ENCODE results near the gene FAM9A.
"Not testable (repeated sequence)": the region's sequence is repeated elsewhere in the genome, so short reads cannot be mapped to it uniquely, and the experiment has no call there.

The FAM9A gene

DNA sequence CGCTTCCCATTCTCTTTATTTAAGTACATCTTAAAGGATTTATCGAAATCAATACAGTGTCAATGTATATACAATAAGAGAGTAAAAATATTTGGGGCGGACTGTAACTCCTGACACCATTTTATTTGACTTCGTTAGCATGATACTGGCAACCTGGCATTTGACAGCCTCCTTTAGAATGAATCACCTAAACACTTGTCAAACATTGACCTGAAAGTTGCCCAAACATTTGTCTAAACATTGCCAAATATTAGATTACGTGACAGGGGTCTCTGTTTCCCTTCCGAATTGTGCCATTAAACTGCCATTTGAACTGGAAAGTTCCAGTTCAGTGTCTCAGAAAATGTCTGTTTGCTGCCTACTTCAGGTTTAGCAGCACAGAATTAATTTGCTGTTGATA is 20.8 kb upstream of the FAM9A start:
- no peak for TF ChIP-seq POLR2A (IDR thresholded peaks at IDR 0.05; ENCODE audit: low read depth, low read length)
- FAIRE-seq (no peak), DNase-seq (ENCODE audit: insufficient read length, low spot score) (no peak)

DNA sequence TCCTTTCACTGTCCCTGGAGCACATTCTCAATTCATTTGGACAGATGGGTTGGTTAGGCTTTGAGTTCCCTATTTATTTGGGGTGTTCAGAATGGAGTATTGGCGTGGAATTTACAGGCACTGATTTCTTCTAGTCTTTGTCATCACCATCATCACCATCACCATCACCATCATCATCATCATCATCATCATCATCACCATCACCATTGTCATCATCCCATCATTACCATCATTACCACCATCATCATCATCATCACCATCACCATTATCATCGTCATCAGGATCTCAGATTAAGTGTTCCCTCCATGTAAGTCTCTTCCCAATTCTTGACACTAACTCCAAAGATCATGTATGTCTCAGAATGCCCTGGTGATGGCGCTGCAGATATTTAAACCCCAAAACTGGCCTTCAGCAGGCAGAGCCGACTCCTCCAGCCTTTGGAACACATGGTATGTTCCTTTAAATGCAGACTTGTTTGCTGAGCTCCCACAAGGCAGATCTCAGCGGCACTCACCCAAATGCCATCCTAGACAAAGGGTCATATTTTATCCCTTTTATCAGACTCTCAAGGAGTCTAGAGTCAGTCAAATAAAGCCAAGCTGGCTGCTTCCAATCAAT is 19.8 kb upstream of the FAM9A start:
- no peak for FAIRE-seq

DNA sequence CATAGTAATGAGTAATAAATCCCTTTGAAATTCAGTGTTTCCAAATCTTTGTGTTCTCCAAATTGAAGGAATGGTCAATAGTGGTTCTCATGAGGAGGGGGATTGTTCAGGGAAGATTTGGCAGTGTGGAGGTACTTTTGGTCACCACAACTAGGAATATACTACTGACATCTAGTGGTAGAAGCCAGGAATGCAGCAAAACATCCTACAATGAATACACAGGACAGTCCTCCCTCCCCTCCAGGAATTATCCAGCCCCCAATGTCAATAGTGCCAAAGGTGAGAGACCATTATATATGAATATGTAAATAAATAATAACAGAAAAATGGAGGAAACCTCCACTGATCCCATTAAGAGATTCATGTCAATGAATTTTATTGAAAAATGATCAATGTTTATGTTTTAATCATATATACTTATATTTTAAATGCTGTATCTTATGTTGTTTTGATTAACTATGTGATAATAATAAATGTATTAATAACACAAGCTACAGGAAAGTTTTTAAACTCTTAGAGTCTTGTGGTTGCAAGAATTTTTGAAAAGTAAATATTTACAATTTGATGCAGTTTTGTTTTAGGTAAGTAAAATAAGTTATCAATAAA is 14.4 kb upstream of the FAM9A start:
- TF ChIP-seq POLR2A (IDR thresholded peaks at IDR 0.05; ENCODE audit: low read depth, low read length) = no peak
- FAIRE-seq = no peak
- DNase-seq (ENCODE audit: insufficient read length, low spot score) = peak; percentile 1

More for the DNA sequence above, 19.8 kb upstream of the FAM9A start:
- no peak for TF ChIP-seq POLR2A (IDR thresholded peaks at IDR 0.05; ENCODE audit: low read depth, low read length)
- DNase-seq (ENCODE audit: insufficient read length, low spot score) = no peak

DNA sequence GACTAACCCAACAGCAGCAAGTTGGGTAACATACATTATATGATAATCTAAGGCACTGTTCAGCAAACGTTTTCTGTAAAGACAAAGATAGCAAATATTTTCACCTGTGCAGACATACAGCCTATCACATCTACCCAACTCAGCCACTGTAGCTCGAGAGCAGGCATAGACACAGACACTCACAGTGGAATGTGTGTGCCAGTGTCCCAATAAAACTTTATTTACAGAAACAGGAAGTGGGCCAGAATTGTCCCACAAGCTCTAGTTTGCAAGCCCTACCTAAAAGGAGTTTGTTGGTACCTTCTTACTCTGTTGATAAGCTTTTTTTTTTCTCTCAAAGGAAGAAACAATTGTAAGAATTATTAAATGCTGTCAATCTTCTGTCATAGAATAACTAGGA is 11.9 kb upstream of the FAM9A start:
- no peak for FAIRE-seq
- no peak for TF ChIP-seq POLR2A (IDR thresholded peaks at IDR 0.05; ENCODE audit: low read depth, low read length)
- no peak for DNase-seq (ENCODE audit: insufficient read length, low spot score)

DNA sequence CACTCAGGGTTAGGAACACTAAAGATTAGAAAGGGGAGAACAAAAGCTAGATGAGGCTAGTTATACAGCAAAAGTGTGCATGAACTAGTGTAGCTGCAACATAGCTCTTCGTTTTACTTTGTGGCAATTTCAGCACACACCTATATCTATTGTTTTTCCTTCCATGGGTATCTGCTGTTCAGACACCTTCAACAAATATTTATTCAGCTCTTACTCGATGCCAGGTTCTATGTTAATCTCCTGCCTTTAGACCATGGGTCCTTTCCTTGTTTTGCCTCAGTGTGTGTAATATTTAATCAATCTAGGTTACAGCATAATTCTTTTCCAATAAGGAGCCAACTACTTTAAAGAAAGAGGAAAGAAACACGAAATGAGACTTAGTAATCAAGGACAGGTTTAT is 10.4 kb upstream of the FAM9A start:
- no peak for FAIRE-seq
- no peak for TF ChIP-seq POLR2A (IDR thresholded peaks at IDR 0.05; ENCODE audit: low read depth, low read length)
- no peak for DNase-seq (ENCODE audit: insufficient read length, low spot score)

DNA sequence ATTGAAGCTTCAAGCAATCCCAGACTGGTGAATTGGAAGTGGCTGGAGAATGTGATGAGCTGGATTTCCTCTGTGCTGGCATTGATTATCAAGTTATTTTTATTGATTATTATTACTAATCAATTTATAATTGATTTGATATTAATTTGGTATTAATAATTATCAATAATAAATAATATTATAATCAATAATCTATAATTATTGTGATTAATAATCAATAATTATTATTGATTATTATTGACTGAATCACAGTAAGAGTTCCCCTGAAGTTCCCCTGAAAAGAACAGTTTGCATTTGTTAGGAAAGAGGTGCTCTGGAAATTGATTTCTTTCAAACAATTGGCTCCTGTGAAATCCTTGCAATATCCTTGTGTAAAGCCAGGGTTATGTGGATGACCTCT is 7.5 kb upstream of the FAM9A start:
- no peak for DNase-seq (ENCODE audit: insufficient read length, low spot score)
- FAIRE-seq = no peak
- no peak for TF ChIP-seq POLR2A (IDR thresholded peaks at IDR 0.05; ENCODE audit: low read depth, low read length)

DNA sequence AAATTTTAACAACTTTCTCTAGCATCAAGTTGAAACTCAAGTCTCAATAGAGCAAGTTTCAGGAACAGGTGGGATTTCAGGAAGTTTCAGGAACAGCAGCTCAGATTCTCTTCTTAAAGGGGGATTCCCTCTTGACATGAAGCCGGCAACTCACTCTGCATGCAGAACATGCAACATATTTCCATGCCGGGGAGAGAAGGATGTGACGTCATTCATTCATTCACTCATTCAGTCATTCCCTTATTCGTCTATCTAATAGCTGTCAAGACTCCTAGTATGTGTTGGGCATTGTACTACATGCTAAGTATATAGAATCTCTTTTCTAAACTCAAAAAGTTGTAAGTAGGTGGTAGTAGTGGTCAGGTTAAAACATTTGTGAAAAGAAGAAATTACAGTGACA is 4.8 kb upstream of the FAM9A start:
- FAIRE-seq = no peak
- no peak for TF ChIP-seq POLR2A (IDR thresholded peaks at IDR 0.05; ENCODE audit: low read depth, low read length)
- DNase-seq (ENCODE audit: insufficient read length, low spot score) = no peak

DNA sequence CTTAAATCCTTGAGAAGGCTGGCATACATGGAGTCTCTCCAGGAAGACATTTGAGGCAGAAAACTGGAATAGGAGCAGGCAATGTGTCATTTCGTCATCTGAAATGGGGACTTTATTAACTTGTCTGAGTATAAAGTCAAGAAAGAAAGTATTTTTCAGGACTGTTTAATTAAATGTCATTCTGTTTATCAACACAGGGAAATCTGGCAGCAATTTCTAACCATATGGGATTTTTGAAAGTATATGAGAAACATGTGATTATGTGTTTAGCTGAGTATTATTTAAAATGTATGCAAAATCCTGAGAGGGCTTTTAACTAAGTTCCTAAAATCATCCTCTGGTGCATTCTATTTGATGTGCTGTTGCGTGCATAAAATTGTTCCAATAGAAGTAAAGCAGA is 3.9 kb upstream of the FAM9A start:
- TF ChIP-seq POLR2A (IDR thresholded peaks at IDR 0.05; ENCODE audit: low read depth, low read length) = no peak
- FAIRE-seq (no peak), DNase-seq (ENCODE audit: insufficient read length, low spot score) (no peak)

DNA sequence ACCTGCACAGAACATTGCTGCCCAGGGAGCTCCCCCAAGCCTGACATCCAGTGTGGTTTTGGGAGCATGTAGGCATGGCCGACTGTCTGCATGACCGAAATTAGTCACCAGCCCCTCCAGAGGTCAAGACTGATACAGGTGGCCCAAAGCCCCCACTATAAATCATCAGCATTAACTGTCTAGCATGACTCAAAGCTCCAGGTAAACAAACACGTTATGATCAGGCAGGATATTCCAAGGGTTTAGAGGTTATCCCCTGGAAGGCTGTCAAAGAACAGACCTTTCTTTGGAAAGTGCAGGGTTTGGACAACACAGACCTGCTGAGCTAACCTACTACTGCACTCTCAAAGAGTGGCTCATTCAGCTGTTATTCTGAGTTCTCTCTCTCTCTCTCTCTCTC is 2.1 kb upstream of the FAM9A start:
- TF ChIP-seq POLR2A (IDR thresholded peaks at IDR 0.05; ENCODE audit: low read depth, low read length) = no peak
- no peak for FAIRE-seq

DNA sequence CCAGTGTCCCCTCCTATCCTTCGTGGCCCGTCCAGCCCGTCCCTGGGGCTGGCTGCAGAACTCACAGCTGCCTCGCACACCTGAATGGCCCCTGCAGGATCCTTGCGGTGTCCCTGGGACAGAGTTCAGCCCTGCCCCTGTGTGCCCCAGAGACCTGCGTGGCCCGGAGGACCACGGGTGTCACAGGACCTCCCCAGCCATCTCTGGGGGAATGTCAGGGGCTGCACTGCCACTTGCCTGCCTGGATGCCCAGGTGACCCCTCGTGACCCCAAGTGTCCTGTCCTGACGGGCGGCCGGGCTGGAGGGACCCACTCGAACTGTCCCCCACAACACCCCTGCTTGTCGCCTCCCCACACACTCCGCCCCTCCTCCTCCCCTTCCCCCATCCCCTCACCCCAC is 832 bp downstream of the FAM9A start:
- DNase-seq (ENCODE audit: insufficient read length, low spot score); FAIRE-seq: not testable (repeated sequence)

More for the DNA sequence above, 2.1 kb upstream of the FAM9A start:
- no peak for DNase-seq (ENCODE audit: insufficient read length, low spot score)

DNA sequence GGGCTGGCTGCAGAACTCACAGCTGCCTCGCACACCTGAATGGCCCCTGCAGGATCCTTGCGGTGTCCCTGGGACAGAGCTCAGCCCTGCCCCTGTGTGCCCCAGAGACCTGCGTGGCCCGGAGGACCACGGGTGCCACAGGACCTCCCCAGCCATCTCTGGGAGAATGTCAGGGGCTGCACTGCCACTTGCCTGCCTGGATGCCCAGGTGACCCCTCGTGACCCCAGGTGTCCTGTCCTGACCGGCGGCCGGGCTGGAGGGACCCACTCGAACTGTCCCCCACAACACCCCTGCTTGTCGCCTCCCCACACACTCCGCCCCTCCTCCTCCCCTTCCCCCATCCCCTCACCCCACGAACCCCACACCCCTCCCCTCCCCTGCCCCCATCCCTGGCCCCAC is 1.9 kb downstream of the FAM9A start:
- DNase-seq (ENCODE audit: insufficient read length, low spot score); FAIRE-seq: not testable (repeated sequence)

DNA sequence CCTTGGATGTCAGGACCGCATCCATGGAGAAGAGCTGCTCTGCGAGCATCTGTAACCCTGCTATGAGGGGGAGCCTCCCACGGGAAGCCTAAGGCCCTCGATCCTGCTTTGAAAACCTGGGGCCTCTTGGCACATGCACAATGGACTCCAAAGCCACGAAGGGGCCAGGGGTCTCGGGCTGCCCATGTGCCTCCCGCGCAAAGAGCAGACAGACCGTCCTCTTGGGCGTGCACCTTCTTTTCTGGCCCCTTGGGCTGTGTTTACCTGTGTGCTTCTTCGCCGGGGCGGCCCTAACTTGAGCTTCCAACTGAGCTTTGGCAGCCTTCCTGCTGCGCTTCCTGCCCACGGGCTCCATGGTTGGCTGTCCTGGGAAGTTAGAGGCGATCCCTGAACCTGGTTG is 2.5 kb downstream of the FAM9A start:
- not testable (repeated sequence) for DNase-seq (ENCODE audit: insufficient read length, low spot score); FAIRE-seq

DNA sequence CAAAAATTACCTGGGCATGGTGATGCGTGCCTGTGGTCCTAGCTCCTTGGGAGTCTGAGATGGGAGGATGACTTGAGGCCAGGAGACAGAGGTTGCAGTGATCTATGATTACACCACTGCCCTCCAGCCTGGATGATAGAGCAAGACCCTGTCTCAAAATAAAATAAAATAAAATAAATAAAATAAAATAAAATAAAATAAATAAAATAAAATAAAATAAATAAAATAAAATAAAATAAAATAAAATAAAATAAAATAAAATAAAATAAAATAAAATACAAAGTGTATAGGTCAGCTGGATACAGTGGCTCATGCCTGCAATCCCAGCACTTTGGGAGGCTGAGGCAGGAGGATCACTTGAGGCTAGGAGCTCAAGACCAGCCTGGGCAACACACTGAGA is 14.1 kb downstream of the FAM9A start:
- FAIRE-seq; DNase-seq (ENCODE audit: insufficient read length, low spot score): not testable (repeated sequence)

DNA sequence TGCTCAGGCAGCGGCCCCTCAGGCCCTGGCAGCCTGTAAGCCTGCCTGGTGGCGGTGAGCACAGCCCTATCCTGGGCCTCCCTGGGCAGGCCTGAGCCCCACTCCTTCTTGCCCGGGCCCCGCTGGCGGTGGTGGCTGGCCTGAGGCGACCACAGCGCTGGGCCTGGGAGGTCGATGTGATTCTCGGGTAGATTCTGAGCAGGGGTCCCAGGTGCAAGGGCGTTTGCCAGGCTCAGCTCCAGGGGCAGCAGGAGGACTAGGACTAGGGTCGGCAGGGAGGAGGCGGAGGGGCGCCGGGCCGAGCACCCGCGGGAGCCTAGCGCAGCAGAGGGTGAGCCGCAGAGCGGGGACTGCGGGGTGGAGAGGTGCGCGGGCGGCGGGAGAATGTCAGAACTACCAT is 17.0 kb downstream of the FAM9A start:
- TF ChIP-seq POLR2A (IDR thresholded peaks at IDR 0.05; ENCODE audit: low read depth, low read length) = no peak
- DNase-seq (ENCODE audit: insufficient read length, low spot score) (no peak), FAIRE-seq (no peak)

DNA sequence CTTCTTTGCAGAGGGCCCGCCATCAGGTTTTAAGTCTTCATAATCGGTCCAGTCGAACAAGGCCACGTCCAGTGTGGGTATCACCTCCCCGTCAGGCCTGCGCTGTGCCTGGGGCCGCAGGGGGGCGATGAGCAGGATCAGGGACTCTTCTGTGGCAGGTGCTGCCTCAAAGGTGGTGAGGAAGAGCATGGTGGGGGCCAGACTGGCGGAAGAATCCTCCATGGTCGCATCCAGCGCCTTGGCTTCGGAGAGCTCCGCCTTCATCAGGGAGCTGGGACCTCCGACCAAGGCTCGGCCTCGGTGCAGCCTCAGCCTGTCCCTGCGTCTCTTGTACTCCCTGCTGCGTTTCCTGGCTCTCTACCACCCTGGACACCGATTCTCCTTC is 17.5 kb downstream of the FAM9A start:
- FAIRE-seq (no peak), DNase-seq (ENCODE audit: insufficient read length, low spot score) (no peak)

More for the DNA sequence above, 17.5 kb downstream of the FAM9A start:
- TF ChIP-seq POLR2A (IDR thresholded peaks at IDR 0.05; ENCODE audit: low read depth, low read length) = no peak

Data from H54 (cell line).